Measurements from ENCODE around the gene TNFAIP8. TPM values are rescaled to one million over a fixed set of nuclear protein-coding genes. Genes with fewer than 3 reads are reported as not detected.

Gene TNFAIP8
- total and polyA plus RNA-seq, 2 experiments from 2014 or later, result 10.6 to 29.2 TPM

DNA sequence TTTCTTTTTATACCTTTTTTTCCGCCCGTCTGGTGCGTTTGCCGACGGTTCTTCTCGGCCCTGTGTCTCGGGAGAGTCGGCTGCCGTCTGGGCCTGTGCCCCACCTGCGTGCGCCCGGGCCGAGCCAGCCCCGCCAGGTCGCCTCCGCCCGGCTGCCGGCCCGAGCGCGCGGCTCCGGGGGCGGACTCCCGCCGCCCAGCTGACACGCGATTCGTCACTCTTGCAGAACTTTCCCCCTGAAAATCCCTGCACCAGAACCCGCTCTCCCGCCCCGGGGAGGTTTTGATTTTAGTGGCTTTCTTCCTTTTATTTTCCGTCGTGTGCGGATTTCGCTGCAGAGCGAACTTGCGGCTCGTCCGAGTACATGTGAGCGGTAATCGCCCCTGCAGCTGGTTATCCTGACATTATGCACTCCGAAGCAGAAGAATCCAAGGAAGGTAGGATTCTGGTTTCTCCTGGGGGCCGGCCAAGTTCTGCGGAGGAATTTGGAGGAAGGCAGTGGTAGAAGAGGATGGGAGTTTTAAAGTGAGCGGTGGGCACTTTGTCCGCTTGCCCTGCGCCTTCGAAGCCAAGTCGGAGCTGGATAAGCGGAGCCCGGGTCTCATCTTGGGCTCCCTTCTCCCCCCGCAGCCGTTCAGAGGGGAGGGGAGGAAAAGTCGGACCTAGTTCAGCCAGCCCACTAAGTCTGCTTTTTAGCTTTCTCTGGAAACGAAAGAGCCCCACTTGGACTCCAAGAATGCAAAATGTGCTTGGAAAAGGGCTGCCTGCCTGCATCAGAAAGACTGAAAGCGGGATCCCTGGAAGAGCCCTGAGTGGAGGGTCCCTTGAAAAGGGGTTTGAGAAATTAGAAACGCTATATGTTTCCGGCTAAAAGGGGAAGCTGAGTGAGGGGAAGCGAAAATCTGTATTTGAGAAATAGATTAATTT is at the start of gene TNFAIP8 (continued):
- TF ChIP-seq POLR2AphosphoS5 (IDR thresholded peaks at IDR 0.05; ENCODE audit: low read depth), result no peak

DNA sequence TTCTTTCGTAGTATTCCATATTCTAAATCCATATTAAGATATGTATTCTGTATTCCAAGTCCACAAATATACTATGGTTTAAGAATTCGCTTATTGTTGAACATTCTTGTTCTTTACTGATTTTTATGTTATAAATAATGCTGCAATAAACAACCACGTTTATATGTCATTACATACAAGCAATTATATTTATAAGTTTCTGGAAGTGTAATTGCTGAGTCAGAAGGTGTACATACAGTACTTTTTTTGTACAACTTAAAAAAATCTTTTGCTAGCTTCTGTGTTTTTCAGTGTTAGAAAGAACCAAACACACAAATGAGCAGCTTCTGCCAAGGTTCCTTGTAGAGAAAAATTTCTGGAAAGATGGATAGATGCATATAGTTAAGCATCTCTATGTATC is 48.6 kb upstream of the TNFAIP8 start:
- H4K20me1 ChIP-seq (replicated peaks; ENCODE audit: insufficient read depth), result no peaks in the 10 kb centered on the region
- H3K4me1 Mint-ChIP-seq, result peaks cover 10% of the 10 kb centered on the region; the same call in 2 of the 3 replicates
- H2AFZ ChIP-seq, result no peak overlapping the region
- TF ChIP-seq, protein P1, sequence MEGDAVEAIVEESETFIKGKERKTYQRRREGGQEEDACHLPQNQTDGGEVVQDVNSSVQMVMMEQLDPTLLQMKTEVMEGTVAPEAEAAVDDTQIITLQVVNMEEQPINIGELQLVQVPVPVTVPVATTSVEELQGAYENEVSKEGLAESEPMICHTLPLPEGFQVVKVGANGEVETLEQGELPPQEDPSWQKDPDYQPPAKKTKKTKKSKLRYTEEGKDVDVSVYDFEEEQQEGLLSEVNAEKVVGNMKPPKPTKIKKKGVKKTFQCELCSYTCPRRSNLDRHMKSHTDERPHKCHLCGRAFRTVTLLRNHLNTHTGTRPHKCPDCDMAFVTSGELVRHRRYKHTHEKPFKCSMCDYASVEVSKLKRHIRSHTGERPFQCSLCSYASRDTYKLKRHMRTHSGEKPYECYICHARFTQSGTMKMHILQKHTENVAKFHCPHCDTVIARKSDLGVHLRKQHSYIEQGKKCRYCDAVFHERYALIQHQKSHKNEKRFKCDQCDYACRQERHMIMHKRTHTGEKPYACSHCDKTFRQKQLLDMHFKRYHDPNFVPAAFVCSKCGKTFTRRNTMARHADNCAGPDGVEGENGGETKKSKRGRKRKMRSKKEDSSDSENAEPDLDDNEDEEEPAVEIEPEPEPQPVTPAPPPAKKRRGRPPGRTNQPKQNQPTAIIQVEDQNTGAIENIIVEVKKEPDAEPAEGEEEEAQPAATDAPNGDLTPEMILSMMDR (conservative IDR thresholded peaks at IDR 0.05; ENCODE audit: low read depth in 2 of 2), result no peak
- TF ChIP-seq POLR2AphosphoS5 (IDR thresholded peaks at IDR 0.05; ENCODE audit: low read depth) (no peak), EZH2 (IDR thresholded peaks at IDR 0.05; ENCODE audit: low read depth, unreplicated experiment) (no peak), STAT1 (IDR thresholded peaks at IDR 0.05; ENCODE audit: unreplicated experiment) (no peak), ZNF114 (CRISPR knock-in tag; IDR thresholded peaks at IDR 0.05) (no peak), JUNB (IDR thresholded peaks at IDR 0.05; ENCODE audit: unreplicated experiment) (no peak), NANOG (IDR thresholded peaks at IDR 0.05; ENCODE audit: borderline replicate concordance) (no peak), ZNF331 (CRISPR knock-in tag; IDR thresholded peaks at IDR 0.05; ENCODE audit: low read depth) (no peak), EZH2phosphoT487 (IDR thresholded peaks at IDR 0.05; ENCODE audit: unreplicated experiment) (no peak)
- TF ChIP-seq, protein P2, sequence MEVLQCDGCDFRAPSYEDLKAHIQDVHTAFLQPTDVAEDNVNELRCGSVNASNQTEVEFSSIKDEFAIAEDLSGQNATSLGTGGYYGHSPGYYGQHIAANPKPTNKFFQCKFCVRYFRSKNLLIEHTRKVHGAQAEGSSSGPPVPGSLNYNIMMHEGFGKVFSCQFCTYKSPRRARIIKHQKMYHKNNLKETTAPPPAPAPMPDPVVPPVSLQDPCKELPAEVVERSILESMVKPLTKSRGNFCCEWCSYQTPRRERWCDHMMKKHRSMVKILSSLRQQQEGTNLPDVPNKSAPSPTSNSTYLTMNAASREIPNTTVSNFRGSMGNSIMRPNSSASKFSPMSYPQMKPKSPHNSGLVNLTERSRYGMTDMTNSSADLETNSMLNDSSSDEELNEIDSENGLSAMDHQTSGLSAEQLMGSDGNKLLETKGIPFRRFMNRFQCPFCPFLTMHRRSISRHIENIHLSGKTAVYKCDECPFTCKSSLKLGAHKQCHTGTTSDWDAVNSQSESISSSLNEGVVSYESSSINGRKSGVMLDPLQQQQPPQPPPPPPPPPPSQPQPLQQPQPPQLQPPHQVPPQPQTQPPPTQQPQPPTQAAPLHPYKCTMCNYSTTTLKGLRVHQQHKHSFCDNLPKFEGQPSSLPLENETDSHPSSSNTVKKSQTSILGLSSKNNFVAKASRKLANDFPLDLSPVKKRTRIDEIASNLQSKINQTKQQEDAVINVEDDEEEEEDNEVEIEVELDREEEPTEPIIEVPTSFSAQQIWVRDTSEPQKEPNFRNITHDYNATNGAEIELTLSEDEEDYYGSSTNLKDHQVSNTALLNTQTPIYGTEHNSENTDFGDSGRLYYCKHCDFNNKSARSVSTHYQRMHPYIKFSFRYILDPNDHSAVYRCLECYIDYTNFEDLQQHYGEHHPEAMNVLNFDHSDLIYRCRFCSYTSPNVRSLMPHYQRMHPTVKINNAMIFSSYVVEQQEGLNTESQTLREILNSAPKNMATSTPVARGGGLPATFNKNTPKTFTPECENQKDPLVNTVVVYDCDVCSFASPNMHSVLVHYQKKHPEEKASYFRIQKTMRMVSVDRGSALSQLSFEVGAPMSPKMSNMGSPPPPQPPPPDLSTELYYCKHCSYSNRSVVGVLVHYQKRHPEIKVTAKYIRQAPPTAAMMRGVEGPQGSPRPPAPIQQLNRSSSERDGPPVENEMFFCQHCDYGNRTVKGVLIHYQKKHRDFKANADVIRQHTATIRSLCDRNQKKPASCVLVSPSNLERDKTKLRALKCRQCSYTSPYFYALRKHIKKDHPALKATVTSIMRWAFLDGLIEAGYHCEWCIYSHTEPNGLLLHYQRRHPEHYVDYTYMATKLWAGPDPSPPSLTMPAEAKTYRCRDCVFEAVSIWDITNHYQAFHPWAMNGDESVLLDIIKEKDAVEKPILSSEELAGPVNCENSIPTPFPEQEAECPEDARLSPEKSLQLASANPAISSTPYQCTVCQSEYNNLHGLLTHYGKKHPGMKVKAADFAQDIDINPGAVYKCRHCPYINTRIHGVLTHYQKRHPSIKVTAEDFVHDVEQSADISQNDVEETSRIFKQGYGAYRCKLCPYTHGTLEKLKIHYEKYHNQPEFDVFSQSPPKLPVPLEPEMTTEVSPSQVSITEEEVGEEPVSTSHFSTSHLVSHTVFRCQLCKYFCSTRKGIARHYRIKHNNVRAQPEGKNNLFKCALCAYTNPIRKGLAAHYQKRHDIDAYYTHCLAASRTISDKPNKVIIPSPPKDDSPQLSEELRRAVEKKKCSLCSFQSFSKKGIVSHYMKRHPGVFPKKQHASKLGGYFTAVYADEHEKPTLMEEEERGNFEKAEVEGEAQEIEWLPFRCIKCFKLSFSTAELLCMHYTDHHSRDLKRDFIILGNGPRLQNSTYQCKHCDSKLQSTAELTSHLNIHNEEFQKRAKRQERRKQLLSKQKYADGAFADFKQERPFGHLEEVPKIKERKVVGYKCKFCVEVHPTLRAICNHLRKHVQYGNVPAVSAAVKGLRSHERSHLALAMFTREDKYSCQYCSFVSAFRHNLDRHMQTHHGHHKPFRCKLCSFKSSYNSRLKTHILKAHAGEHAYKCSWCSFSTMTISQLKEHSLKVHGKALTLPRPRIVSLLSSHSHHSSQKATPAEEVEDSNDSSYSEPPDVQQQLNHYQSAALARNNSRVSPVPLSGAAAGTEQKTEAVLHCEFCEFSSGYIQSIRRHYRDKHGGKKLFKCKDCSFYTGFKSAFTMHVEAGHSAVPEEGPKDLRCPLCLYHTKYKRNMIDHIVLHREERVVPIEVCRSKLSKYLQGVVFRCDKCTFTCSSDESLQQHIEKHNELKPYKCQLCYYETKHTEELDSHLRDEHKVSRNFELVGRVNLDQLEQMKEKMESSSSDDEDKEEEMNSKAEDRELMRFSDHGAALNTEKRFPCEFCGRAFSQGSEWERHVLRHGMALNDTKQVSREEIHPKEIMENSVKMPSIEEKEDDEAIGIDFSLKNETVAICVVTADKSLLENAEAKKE (CRISPR knock-in tag; IDR thresholded peaks at IDR 0.05), result no peak
- TF ChIP-seq, protein P3, sequence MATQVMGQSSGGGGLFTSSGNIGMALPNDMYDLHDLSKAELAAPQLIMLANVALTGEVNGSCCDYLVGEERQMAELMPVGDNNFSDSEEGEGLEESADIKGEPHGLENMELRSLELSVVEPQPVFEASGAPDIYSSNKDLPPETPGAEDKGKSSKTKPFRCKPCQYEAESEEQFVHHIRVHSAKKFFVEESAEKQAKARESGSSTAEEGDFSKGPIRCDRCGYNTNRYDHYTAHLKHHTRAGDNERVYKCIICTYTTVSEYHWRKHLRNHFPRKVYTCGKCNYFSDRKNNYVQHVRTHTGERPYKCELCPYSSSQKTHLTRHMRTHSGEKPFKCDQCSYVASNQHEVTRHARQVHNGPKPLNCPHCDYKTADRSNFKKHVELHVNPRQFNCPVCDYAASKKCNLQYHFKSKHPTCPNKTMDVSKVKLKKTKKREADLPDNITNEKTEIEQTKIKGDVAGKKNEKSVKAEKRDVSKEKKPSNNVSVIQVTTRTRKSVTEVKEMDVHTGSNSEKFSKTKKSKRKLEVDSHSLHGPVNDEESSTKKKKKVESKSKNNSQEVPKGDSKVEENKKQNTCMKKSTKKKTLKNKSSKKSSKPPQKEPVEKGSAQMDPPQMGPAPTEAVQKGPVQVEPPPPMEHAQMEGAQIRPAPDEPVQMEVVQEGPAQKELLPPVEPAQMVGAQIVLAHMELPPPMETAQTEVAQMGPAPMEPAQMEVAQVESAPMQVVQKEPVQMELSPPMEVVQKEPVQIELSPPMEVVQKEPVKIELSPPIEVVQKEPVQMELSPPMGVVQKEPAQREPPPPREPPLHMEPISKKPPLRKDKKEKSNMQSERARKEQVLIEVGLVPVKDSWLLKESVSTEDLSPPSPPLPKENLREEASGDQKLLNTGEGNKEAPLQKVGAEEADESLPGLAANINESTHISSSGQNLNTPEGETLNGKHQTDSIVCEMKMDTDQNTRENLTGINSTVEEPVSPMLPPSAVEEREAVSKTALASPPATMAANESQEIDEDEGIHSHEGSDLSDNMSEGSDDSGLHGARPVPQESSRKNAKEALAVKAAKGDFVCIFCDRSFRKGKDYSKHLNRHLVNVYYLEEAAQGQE (IDR thresholded peaks at IDR 0.05; ENCODE audit: unreplicated experiment), result no peak
- TF ChIP-seq, protein P4, sequence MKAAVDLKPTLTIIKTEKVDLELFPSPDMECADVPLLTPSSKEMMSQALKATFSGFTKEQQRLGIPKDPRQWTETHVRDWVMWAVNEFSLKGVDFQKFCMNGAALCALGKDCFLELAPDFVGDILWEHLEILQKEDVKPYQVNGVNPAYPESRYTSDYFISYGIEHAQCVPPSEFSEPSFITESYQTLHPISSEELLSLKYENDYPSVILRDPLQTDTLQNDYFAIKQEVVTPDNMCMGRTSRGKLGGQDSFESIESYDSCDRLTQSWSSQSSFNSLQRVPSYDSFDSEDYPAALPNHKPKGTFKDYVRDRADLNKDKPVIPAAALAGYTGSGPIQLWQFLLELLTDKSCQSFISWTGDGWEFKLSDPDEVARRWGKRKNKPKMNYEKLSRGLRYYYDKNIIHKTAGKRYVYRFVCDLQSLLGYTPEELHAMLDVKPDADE (IDR thresholded peaks at IDR 0.05), result no peak
- no peak overlapping the region for H3K27ac Mint-ChIP-seq
- ATAC-seq (no peak), DNase-seq (ENCODE audit: low spot score) (no peak)
- H3K27ac ChIP-seq (ENCODE audit: low read depth), result no peak overlapping the region
- H3K9me3 Mint-ChIP-seq, result no peaks in the 10 kb centered on the region
- H3K36me3 Mint-ChIP-seq (ENCODE audit: low read depth), result no peaks in the 10 kb centered on the region
- no peaks in the 10 kb centered on the region for H3K9me2 ChIP-seq (ENCODE audit: insufficient read depth)
- H3K4me3 Mint-ChIP-seq, result no peak overlapping the region
- H3K4me2 ChIP-seq, result no peak overlapping the region
- no peaks in the 10 kb centered on the region for H3F3A ChIP-seq (replicated peaks; ENCODE audit: low read depth)
- peaks cover 1% of the 10 kb centered on the region for H3K27me3 Mint-ChIP-seq (ENCODE audit: insufficient read depth, low read depth, poor library complexity)
- H3K36me3 ChIP-seq (ENCODE audit: insufficient read depth), result no peaks in the 10 kb centered on the region
- no peaks in the 10 kb centered on the region; the same call in 1 of the 2 replicates for H3K4me1 ChIP-seq (ENCODE audit: insufficient read depth)
- no peaks in the 10 kb centered on the region for H3K27me3 ChIP-seq (ENCODE audit: insufficient read depth)
- no peaks in the 10 kb centered on the region for H3K79me2 ChIP-seq (replicated peaks; ENCODE audit: insufficient read depth)
- no peak overlapping the region for H3K4me3 ChIP-seq

Measured in GM23338 (cell line).